Endodermal cell (in vitro differentiated cells): Measurements from ENCODE around the gene PTPRN2. TPM values are rescaled to one million over a fixed set of nuclear protein-coding genes. Genes with fewer than 3 reads are reported as not detected.

Experiments used
- DNase-seq: peaks from one replicate; pipeline ENCODE4 v3.0.0-alpha.2; 2017
- H3K27ac ChIP-seq: 2 replicates; pipeline ENCODE4 v1.5.1; 2013; ENCODE audit warnings: mild to moderate bottlenecking, low read depth, low read length, moderate library complexity
- H3K27me3 ChIP-seq: 2 replicates; pipeline ENCODE4 v1.6.1; 2013; ENCODE audit warnings: mild to moderate bottlenecking, low read length, moderate library complexity; ENCODE audit not compliant: insufficient read depth, control insufficient read depth, poor library complexity, severe bottlenecking
- H3K36me3 ChIP-seq: 2 replicates; pipeline ENCODE4 v1.7.0; 2013; ENCODE audit warnings: mild to moderate bottlenecking, low read length, moderate library complexity; ENCODE audit not compliant: control insufficient read depth, insufficient read depth
- H3K4me1 ChIP-seq: one replicate; pipeline ENCODE4 v1.7.0; 2013; ENCODE audit warnings: low read length; ENCODE audit not compliant: control insufficient read depth, insufficient read depth
- H3K4me3 ChIP-seq: 2 replicates; pipeline ENCODE4 v1.5.1; 2013; ENCODE audit warnings: mild to moderate bottlenecking, low read length, moderate library complexity
- H3K9ac ChIP-seq: 2 replicates; pipeline ENCODE4 v1.6.1; 2013; ENCODE audit warnings: mild to moderate bottlenecking, low read length, moderate library complexity; ENCODE audit not compliant: poor library complexity, severe bottlenecking; ENCODE audit errors: extremely low read depth
- H3K9me3 ChIP-seq: 2 replicates; pipeline ENCODE4 v1.6.1; 2013; ENCODE audit warnings: mild to moderate bottlenecking, low read length, moderate library complexity; ENCODE audit not compliant: control insufficient read depth
- H3K27ac Mint-ChIP-seq: 2 replicates; pipeline ENCODE4 v1.8.0; 2020; ENCODE audit warnings: mixed read lengths
- H3K27me3 Mint-ChIP-seq: 2 replicates; pipeline ENCODE4 v1.8.0; 2021; ENCODE audit warnings: mild to moderate bottlenecking, mixed read lengths; ENCODE audit not compliant: insufficient read depth
- H3K36me3 Mint-ChIP-seq: 2 replicates; pipeline ENCODE4 v1.8.0; 2020; ENCODE audit warnings: low read depth, mixed read lengths
- H3K4me1 Mint-ChIP-seq: 2 replicates; pipeline ENCODE4 v1.8.0; 2020; ENCODE audit warnings: mixed read lengths
- H3K4me3 Mint-ChIP-seq: 2 replicates; pipeline ENCODE4 v1.8.0; 2020; ENCODE audit warnings: mild to moderate bottlenecking, moderate library complexity, mixed read lengths
- H3K9me3 Mint-ChIP-seq: 2 replicates; pipeline ENCODE4 v1.8.0; 2020; ENCODE audit warnings: mild to moderate bottlenecking, mixed read lengths
- CTCF ChIP-seq: fragments of 200-600 bp; sonication (generic); conservative IDR thresholded peaks from 2 replicates; pipeline ENCODE4 v1.5.0; 2021; ENCODE audit warnings: antibody characterized with exemption, mild to moderate bottlenecking
- WGBS, 2 experiments: methylation state at CpG; one replicate each; pipeline versions ENCODE4 v1.1.5 to v1.1.7; 2013; ENCODE audit warnings: missing lambda C conversion rate in 2 of 2, mixed read lengths in 1 of 2; ENCODE audit not compliant: insufficient coverage in 1 of 2, insufficient read length in 1 of 2; 5-methylcytosine and 5-hydroxymethylcytosine counted together
- total RNA-seq, 2 donors: library from RNA; stranded (reverse); fragmentation: NEBNext Ultra II Directional in 1 of 2; extraction: Animal tissue kit (Norgen Biotek cat#: 25700) in 1 of 2; gene quantifications; 2 replicates in 1 of 2; 3 replicates in 1 of 2; pipeline ENCODE4 v1.2.1, GENCODE V29; 2021

PTPRN2 gene
- total RNA-seq, 2 donors from 2014 or later = 0.69 to 1.2 TPM

GRCh38 chr7:157801971-157802675 is 785.5 kb downstream of the PTPRN2 start:
- H3K36me3 ChIP-seq = no peaks in the 10 kb centered on the region
- Mint-ChIP-seq H3K27me3 (no peaks in the 10 kb centered on the region), H3K4me3 (no peak overlapping the region), H3K4me1 (no peaks in the 10 kb centered on the region), H3K36me3 (no peaks in the 10 kb centered on the region), H3K27ac (no peak overlapping the region), H3K9me3 (peaks cover under 1% of the 10 kb centered on the region)
- WGBS, 2 experiments = 87 to 88% methylated on average over 42 of the region's 42 CpGs
- no peak overlapping the region for H3K4me3 ChIP-seq
- H3K4me1 ChIP-seq = no peaks in the 10 kb centered on the region
- no peak for TF ChIP-seq CTCF
- H3K27me3 ChIP-seq = no peaks in the 10 kb centered on the region
- DNase-seq = no peak
- H3K9ac ChIP-seq = no peak overlapping the region
- peaks cover 62% of the 10 kb centered on the region for H3K9me3 ChIP-seq
- H3K27ac ChIP-seq = no peak overlapping the region

GRCh38 chr7:157801113-157801512 is 786.5 kb downstream of the PTPRN2 start:
- no peaks in the 10 kb centered on the region for H3K36me3 Mint-ChIP-seq

GRCh38 chr7:157800281-157800680 is 787.3 kb downstream of the PTPRN2 start:
- Histone ChIP-seq H3K4me1 (no peaks in the 10 kb centered on the region), H3K9ac (no peak overlapping the region), H3K27ac (no peak overlapping the region), H3K27me3 (no peaks in the 10 kb centered on the region), H3K9me3 (peaks cover 63% of the 10 kb centered on the region), H3K4me3 (no peak overlapping the region), H3K36me3 (no peaks in the 10 kb centered on the region)
- no peak for DNase-seq
- Mint-ChIP-seq H3K9me3 (no peaks in the 10 kb centered on the region), H3K4me3 (no peak overlapping the region), H3K36me3 (no peaks in the 10 kb centered on the region), H3K4me1 (peaks cover 1% of the 10 kb centered on the region), H3K27ac (no peak overlapping the region), H3K27me3 (peaks cover 1% of the 10 kb centered on the region)
- TF ChIP-seq CTCF = no peak
- 86 to 87% methylated on average over 9 to 15 of the region's 15 CpGs for WGBS, 2 experiments

More at GRCh38 chr7:157801113-157801512, 786.5 kb downstream of the PTPRN2 start:
- no peaks in the 10 kb centered on the region for H3K27me3 ChIP-seq
- no peak overlapping the region for H3K27ac ChIP-seq
- H3K27ac Mint-ChIP-seq = no peak overlapping the region
- no peak overlapping the region for H3K4me3 Mint-ChIP-seq
- no peak overlapping the region for H3K9ac ChIP-seq
- no peak for DNase-seq
- H3K4me3 ChIP-seq = no peak overlapping the region
- WGBS, 2 experiments = 94 to 96% methylated on average over 15 to 21 of the region's 21 CpGs
- no peaks in the 10 kb centered on the region for H3K27me3 Mint-ChIP-seq
- no peak for TF ChIP-seq CTCF
- no peaks in the 10 kb centered on the region for H3K4me1 ChIP-seq
- H3K9me3 ChIP-seq = peaks cover 59% of the 10 kb centered on the region
- H3K36me3 ChIP-seq = no peaks in the 10 kb centered on the region
- H3K9me3 Mint-ChIP-seq = no peaks in the 10 kb centered on the region
- H3K4me1 Mint-ChIP-seq = no peaks in the 10 kb centered on the region
